HUES64 (cell line): ENCODE measurements around the gene HYAL2.

Experiments used
- H3K27ac ChIP-seq: 2 replicates; pipeline ENCODE4 v1.7.0; 2013; ENCODE audit warnings: low read depth, low read length, inconsistent platforms
- H3K27me3 ChIP-seq: 2 replicates; pipeline ENCODE4 v1.6.1; 2013; ENCODE audit warnings: mild to moderate bottlenecking, low read length; ENCODE audit not compliant: insufficient read depth
- H3K36me3 ChIP-seq: 2 replicates; pipeline ENCODE4 v1.6.1; 2013; ENCODE audit warnings: mild to moderate bottlenecking, low read length; ENCODE audit not compliant: insufficient read depth
- H3K4me1 ChIP-seq: 2 replicates; pipeline ENCODE4 v1.6.1; 2013; ENCODE audit warnings: mild to moderate bottlenecking, low read length, moderate library complexity; ENCODE audit not compliant: insufficient read depth
- H3K4me3 ChIP-seq: 2 replicates; pipeline ENCODE4 v1.5.1; 2013; ENCODE audit warnings: mild to moderate bottlenecking, low read length, moderate library complexity
- H3K9ac ChIP-seq: 2 replicates; pipeline ENCODE4 v1.6.1; 2013; ENCODE audit warnings: mild to moderate bottlenecking, low read depth, low read length
- H3K9me3 ChIP-seq: 2 replicates; pipeline ENCODE4 v1.6.1; 2013; ENCODE audit warnings: low read depth, low read length; ENCODE audit not compliant: insufficient read depth
- WGBS: fragments of 150-250, 120-280 bp; methylation state at CpG from one replicate; pipeline ENCODE4 v1.1.7; 2013; ENCODE audit warnings: missing lambda C conversion rate; 5-methylcytosine and 5-hydroxymethylcytosine counted together

Gene HYAL2

DNA sequence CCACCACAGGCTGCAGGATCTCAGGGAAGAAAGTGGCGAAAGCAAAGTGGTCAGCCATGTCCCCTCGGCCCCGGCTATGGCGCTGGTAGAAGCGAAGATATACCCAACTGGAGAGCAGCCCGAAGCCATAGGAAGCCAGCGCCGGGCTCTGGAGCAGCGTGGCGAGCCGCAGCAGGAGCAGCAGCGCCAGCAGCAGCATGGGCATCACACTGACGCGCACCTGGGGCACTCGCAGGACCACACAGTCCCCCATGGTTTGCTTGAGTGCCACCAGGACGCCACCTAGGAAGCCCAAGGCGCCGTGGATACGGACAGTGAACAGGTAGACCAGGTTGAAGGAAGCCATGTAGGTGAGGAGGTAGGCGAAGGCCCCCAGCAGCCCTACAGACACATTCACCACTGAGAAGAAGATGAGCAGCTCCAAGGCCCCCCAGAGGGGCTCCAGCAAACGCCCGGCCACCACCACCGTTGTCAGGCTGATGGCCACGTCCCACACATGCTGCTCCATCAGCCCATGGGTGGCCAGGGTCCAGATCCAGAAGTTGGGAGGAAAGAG, 35.9 kb upstream of the HYAL2 start:
- WGBS: 84% methylated on average over 23 of the region's 24 CpGs
- Histone ChIP-seq H3K4me1 (peaks cover 11% of the 10 kb centered on the region; the same call in 1 of the 2 replicates), H3K4me3 (peak overlapping the region; percentile 78), H3K27me3 (peaks cover 1% of the 10 kb centered on the region; the same call in 1 of the 2 replicates), H3K27ac (no peak overlapping the region), H3K9ac (peak overlapping the region; percentile 77), H3K9me3 (no peaks in the 10 kb centered on the region), H3K36me3 (peaks cover 41% of the 10 kb centered on the region)

DNA sequence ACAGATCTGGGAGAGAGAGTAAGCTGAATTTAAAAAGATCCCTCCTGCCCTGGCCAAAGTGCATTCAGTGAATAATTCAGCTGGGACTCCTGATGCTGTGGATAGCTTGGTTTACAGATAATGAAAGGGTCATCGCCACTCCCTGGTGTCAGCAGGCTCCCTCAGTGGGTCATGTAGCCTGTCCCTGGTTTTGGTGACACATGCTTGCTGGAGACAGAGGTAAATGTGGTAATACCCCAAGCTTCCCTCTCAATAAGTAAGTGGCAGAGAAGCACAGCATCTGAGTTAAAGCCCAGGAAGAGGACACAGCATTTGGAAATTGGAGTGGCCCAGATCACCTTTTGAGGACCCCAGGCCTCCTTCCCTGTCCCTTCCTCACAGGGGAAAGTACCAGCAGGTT, 34.9 kb upstream of the HYAL2 start:
- peak overlapping the region; percentile 48; the same call in 1 of the 2 replicates for H3K9ac ChIP-seq
- H3K9me3 ChIP-seq: no peaks in the 10 kb centered on the region
- 97% methylated on average over 1 of the region's 1 CpG for WGBS
- H3K36me3 ChIP-seq: peaks cover 45% of the 10 kb centered on the region
- H3K4me1 ChIP-seq: peaks cover 11% of the 10 kb centered on the region; the same call in 1 of the 2 replicates
- H3K27me3 ChIP-seq: no peaks in the 10 kb centered on the region
- H3K4me3 ChIP-seq: peak overlapping the region; percentile 78; the same call in 1 of the 2 replicates
- H3K27ac ChIP-seq: no peak overlapping the region

DNA sequence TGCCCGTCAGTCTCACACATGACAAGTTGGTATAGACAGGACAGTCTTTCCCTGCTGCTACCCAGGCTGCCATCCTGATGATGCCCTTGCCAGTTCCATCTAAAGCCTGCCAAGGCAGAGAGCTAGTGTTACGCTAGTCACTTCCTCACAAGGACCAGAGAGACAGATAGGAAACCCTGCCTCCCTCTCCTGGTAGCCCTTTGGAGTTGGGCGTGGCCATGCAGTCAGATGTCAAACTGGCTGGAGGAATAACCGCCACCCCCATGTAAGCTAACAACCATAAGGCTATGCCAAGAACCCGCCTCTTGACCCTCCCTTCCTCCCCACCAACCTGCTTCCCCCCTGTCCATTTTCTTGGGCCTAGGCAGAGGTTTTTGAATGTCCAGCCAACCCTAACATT, 34.0 kb upstream of the HYAL2 start:
- peaks cover 45% of the 10 kb centered on the region for H3K36me3 ChIP-seq
- H3K9me3 ChIP-seq: no peaks in the 10 kb centered on the region
- H3K27me3 ChIP-seq: no peaks in the 10 kb centered on the region
- H3K4me1 ChIP-seq: peaks cover 11% of the 10 kb centered on the region; the same call in 1 of the 2 replicates
- H3K4me3 ChIP-seq: peak overlapping the region; percentile 78; the same call in 1 of the 2 replicates
- WGBS: 86% methylated on average over 5 of the region's 5 CpGs
- no peak overlapping the region for H3K9ac ChIP-seq
- no peak overlapping the region for H3K27ac ChIP-seq

DNA sequence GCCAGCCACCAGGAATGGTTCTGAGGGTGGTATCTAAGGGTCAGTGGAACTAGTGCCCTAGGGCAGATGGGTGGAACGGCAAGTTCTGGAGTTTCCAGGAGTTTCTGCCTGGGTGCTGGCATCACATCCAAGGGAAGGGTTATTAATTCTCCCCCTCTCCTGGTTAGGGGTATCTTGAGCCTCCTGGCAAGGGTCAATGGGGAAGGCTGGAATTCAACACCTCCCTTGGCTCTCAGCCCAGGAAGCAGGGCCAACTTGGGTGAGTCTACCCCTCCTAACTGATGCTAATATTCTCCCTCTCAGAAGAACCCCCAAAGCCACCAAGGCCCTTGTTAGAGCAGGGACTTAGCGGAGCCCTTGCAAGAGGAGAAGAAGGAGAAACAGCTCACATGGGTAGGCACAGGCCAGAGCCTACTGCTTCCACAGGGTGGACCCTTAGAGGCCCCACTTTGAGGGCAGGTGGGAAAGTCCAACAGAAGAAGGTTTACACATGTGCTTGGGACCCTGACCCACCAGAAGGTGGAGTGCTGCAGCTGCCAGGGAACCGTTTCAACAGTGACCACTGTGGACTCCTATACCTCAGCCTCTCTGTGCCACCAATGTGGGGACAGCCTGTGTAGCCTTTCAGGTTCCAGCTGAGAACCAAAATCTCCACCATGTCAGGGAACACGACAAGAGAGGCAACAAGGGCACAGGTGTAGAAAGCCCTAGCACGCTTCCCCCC, 33.4 kb upstream of the HYAL2 start:
- Histone ChIP-seq H3K9ac (no peak overlapping the region), H3K36me3 (peaks cover 45% of the 10 kb centered on the region), H3K27ac (no peak overlapping the region)

DNA sequence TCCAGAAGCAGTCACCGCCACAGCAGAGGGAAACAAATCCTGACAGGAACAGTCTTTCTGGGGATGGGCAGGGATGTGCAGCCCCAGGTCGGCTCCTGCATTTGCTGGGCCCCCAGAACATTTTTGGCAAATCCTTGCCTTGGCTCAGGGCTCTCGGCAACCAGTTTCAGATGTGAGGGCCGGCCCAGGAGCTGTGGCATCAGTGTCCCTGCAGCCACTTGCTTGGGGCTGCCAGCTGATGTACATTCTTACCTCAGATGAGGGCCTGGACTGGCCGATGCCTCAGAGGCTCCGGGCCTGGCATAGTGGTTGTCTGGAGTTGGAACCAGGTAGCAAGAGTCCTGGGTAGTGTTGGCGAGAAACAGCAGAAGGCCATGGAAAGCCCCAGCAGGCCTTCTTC, 32.3 kb upstream of the HYAL2 start:
- WGBS: 95% methylated on average over 7 of the region's 7 CpGs
- Histone ChIP-seq H3K27ac (no peak overlapping the region), H3K36me3 (peaks cover 45% of the 10 kb centered on the region), H3K4me1 (peaks cover 13% of the 10 kb centered on the region; the same call in 1 of the 2 replicates), H3K4me3 (no peak overlapping the region), H3K9me3 (no peaks in the 10 kb centered on the region), H3K27me3 (no peaks in the 10 kb centered on the region), H3K9ac (no peak overlapping the region)

More for the DNA sequence above, 33.4 kb upstream of the HYAL2 start:
- no peaks in the 10 kb centered on the region for H3K9me3 ChIP-seq
- H3K4me3 ChIP-seq: no peak overlapping the region
- no peaks in the 10 kb centered on the region for H3K27me3 ChIP-seq
- H3K4me1 ChIP-seq: peaks cover 15% of the 10 kb centered on the region; the same call in 1 of the 2 replicates
- WGBS: 86% methylated on average over 5 of the region's 5 CpGs

DNA sequence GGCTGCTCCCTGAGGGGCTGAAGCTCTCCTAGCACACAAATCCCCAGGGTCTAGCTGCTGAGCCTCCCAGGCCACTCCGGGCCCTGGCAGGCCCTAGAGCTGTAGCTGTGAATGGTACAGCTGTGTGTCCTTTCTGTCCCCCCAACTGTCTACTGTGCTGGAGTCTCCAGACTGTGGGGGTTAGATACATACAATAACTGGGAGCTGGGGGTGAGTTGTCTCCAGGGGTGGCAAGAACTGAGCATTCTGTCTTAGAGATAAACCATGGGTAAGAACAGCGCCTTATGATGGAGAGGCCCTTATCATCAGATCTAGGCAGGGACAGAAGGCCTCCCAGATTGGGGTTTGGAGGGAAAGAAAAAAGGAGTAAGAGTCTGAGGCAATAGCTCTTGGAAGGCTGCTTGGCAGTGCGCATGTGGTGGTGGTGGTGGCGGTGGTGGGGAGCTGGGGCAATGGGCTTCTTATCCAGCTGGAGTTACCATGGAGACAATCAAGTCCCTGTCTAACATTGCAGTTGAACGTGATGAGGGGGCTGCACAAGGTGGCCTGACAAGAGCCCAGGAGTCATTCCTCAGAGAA, 31.7 kb upstream of the HYAL2 start:
- no peaks in the 10 kb centered on the region for H3K27me3 ChIP-seq

DNA sequence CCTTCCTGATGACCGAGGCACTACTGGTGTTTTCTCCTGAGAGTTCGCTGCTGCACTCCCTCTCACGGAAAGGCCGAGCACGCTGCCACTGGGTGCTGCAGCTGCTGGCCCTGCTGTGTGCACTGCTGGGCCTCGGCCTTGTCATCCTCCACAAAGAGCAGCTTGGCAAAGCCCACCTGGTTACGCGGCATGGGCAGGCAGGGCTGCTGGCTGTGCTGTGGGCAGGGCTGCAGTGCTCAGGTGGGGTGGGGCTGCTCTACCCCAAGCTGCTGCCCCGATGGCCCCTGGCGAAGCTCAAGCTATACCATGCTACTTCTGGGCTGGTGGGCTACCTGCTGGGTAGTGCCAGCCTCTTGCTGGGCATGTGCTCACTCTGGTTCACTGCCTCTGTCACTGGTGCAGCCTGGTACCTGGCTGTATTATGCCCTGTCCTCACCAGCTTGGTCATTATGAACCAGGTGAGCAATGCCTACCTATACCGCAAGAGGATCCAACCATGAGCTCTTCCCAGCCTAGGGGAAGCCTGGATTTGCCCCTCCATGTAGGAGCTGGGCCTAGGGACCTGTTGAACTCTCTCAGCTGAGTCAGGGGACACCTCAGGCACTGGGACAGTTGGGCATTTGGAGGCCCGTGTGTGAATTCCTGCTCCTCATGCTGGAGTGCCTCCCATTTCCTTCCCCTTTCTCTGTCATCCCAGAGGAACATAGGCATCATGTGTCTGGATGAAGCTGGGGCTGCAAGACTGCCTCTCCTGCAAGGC, 30.9 kb upstream of the HYAL2 start:
- Histone ChIP-seq H3K9me3 (no peaks in the 10 kb centered on the region), H3K4me1 (peaks cover 11% of the 10 kb centered on the region; the same call in 1 of the 2 replicates), H3K27ac (no peak overlapping the region), H3K27me3 (no peaks in the 10 kb centered on the region), H3K4me3 (no peak overlapping the region), H3K36me3 (peaks cover 50% of the 10 kb centered on the region), H3K9ac (no peak overlapping the region)
- 95% methylated on average over 12 of the region's 12 CpGs for WGBS

More for the DNA sequence above, 31.7 kb upstream of the HYAL2 start:
- Histone ChIP-seq H3K4me1 (peaks cover 11% of the 10 kb centered on the region; the same call in 1 of the 2 replicates), H3K4me3 (no peak overlapping the region), H3K9ac (no peak overlapping the region), H3K27ac (no peak overlapping the region), H3K36me3 (peaks cover 45% of the 10 kb centered on the region), H3K9me3 (no peaks in the 10 kb centered on the region)
- 94% methylated on average over 5 of the region's 5 CpGs for WGBS

DNA sequence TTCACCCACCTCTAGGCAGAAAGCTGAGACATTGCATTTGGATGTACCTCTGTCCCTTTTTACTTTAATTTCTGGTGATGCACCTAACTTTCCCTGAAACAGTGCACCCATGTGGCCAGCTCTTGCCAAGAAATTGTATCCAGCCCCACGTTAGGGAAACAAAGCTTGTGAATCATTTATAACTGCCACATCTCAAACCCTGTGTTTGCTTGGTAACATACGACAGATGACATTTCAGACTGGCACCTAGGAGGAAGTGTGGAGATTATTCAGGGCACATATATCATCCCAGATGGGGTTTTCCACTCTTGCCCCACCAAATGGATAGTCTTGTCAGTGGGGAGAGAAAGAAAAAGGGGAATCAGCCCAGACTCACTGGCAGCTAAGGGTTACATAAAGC, 30.2 kb upstream of the HYAL2 start:
- no peaks in the 10 kb centered on the region for H3K9me3 ChIP-seq
- peaks cover 50% of the 10 kb centered on the region for H3K36me3 ChIP-seq
- H3K27me3 ChIP-seq: no peaks in the 10 kb centered on the region
- peaks cover 11% of the 10 kb centered on the region; the same call in 1 of the 2 replicates for H3K4me1 ChIP-seq
- no peak overlapping the region for H3K27ac ChIP-seq
- whole genome bisulfite sequencing: 76% methylated on average over 2 of the region's 2 CpGs
- H3K4me3 ChIP-seq: no peak overlapping the region
- H3K9ac ChIP-seq: no peak overlapping the region

DNA sequence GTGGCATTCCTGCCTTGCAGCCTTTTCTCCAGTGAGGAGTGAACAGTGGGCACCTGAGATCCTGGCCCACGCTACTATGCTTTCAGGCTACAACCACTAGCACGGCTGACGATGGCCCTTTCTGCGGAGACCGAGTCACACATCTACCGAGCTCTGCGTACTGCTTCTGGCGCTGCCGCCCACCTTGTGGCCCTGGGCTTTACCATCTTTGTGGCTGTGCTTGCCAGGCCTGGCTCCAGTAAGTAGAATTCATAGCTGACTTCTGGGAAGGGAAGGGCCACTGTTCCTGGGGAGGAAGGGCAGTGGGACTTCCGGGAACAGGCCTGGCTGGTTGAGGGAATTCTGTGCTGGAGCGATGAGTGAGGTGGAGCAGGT, 28.8 kb upstream of the HYAL2 start:
- 0 out of 2 replicates have a peak, but pooled peaks cover 3% of the 10 kb centered on the region for H3K27me3 ChIP-seq
- H3K4me3 ChIP-seq: peak overlapping the region; percentile 81
- H3K36me3 ChIP-seq: peaks cover 35% of the 10 kb centered on the region
- no peak overlapping the region for H3K9ac ChIP-seq
- H3K27ac ChIP-seq: no peak overlapping the region
- whole genome bisulfite sequencing: 73% methylated on average over 11 of the region's 11 CpGs
- peaks cover 3% of the 10 kb centered on the region; the same call in 1 of the 2 replicates for H3K4me1 ChIP-seq
- no peaks in the 10 kb centered on the region for H3K9me3 ChIP-seq

DNA sequence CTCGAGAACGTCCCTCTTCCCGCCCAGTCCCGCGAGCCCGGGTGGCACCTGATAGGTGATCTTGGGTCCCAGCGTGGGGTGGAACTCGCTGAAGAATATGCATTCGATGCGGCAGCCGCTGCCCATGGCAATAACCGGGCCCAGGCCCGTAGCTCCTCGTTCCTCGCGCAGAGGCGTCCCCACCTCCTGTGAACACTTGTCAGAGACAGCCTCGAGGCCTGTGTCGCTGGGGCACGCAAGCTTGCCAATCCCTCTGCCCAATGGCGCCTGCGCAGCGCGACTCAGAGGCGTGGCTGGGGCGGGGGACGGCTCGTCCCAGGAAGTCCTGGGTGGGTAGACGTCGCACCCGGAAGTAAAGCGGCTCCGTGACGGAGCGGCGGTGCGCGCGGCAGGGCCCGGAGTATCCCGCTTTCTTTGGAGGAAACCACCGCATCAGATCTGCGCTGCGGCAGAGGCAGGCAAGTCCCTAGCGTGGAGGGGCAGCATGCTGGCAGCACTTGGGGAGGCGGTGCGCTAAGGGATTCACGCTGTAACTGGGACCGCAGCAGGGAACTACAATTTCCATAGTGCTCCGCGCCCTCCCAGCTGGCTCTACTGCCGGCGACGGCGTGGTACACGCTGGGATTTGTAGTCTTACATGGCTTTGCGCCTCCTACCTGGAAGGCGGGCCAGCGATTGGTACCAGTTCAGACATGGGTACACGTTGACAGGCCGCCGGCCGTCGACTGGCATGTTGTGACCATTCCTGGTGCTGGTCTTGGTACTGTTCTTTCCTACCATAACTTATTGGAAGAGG, 28.2 kb upstream of the HYAL2 start, which contains the start of the genes CYB561D2 and NPRL2:
Gene CYB561D2 (plus strand): TSS at position 336 of the 796 bp plus-strand sequence. CDS start 572 bp downstream, outside the sequence.
Gene NPRL2 (minus strand): TSS at position 249 of the 796 bp plus-strand sequence. CDS start 123 bp downstream, at position 126.
- Histone ChIP-seq H3K9ac (peak within 1 kb of the TSS; percentile 73), H3K4me3 (peak within 1 kb of the TSS; percentile 81), H3K9me3 (no peaks in the 10 kb centered on the region), H3K36me3 (peaks cover 30% of the 10 kb centered on the region), H3K27ac (peak within 1 kb of the TSS; percentile 78), H3K27me3 (0 out of 2 replicates have a peak, but pooled peaks cover 8% of the 10 kb centered on the region), H3K4me1 (peaks cover 3% of the 10 kb centered on the region; the same call in 1 of the 2 replicates)
- WGBS: 1% methylated on average over 64 of the region's 64 CpGs
